ENCODE measurements around the gene VSIR.

DNA sequence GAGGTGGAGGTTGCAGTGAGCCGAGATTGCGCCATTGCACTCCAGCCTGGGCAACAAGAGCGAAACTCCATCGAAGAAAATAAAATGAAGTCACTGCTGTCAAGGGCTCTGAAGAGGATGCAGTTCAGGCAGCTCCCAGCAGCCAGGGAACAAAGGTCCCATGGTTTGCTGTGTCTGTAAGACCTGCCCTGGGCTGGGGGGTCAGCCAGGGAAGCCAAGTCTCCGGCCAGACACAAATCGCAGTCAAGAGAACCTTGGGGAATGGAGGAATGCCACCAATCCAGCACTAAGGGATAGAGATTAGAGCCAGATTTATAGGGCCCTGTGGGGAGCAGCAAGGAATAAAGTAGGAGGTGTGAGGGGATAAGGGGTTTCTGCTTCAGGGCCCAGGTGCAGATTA, 28.9 kb upstream of the VSIR start:
- TF ChIP-seq CTCF (IDR thresholded peaks at IDR 0.05) (no peak), POLR2A (IDR thresholded peaks at IDR 0.05) (no peak)

Data from right lobe of liver (tissue), 4 donors.